Thyroid gland (tissue), 4 donors: ENCODE results near the gene CHST5.

ENCODE experiments used
- POLR2A ChIP-seq, 2 donors: fragments of 450-650 bp; IDR thresholded peaks; one replicate each; pipeline ENCODE4 v1.6.1; 2017; ENCODE audit warnings: antibody characterized with exemption in 2 of 2, mild to moderate bottlenecking in 2 of 2, moderate library complexity in 1 of 2
- TF ChIP-seq, protein P1 (sequence below), 6 experiments: fragments of 200-600 bp in 3 of 6; fragments of 450-650 bp in 3 of 6; sonication (generic) in 3 of 6; IDR thresholded peaks; one replicate each; pipeline ENCODE4 v1.5.1; 2016 to 2019; ENCODE audit warnings: antibody characterized with exemption in 6 of 6, mild to moderate bottlenecking in 2 of 6, inconsistent platforms in 1 of 6, moderate library complexity in 1 of 6

DNA sequence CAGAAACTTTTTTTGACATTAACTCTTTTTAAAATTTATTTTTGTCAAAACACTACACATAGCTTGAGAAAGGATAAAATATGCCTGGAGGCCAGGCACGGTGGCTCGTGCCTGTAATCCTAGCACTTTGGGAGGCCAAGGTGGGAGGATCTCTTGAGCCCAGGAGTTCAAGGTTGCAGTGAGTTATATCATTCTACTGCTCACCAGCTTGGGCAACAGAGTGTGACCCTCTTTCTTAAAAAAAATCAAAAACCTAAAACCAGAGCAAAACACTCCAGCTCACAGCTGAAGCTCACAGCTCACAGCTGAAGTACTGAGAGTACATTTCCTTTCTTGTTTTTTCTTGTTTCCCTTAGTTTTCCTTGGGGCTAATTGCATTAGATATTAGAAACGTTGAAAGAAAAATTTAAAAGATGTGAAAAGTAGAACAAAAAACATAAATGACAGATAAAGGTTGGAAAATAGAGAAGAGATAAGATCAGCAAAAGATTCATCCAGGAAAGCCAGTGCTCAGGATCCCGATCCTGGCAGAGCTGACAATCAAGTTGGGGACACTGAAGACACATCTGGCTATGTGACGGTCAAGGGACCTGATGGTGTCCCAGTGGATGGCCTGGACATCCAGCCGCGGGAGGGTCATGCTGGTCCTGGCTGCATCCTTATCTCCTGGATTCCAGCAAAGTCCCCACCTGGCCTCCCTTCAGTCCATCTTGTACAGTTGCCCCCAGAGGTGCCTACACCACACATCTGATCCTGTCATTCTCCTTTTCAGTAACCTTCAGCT, 50.5 kb downstream of the CHST5 start:
- TF ChIP-seq, protein P1, sequence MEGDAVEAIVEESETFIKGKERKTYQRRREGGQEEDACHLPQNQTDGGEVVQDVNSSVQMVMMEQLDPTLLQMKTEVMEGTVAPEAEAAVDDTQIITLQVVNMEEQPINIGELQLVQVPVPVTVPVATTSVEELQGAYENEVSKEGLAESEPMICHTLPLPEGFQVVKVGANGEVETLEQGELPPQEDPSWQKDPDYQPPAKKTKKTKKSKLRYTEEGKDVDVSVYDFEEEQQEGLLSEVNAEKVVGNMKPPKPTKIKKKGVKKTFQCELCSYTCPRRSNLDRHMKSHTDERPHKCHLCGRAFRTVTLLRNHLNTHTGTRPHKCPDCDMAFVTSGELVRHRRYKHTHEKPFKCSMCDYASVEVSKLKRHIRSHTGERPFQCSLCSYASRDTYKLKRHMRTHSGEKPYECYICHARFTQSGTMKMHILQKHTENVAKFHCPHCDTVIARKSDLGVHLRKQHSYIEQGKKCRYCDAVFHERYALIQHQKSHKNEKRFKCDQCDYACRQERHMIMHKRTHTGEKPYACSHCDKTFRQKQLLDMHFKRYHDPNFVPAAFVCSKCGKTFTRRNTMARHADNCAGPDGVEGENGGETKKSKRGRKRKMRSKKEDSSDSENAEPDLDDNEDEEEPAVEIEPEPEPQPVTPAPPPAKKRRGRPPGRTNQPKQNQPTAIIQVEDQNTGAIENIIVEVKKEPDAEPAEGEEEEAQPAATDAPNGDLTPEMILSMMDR (IDR thresholded peaks at IDR 0.05), result no peak
- TF ChIP-seq POLR2A (IDR thresholded peaks at IDR 0.05), result no peak
